ENCODE data around the gene MRPS34.
A peak's percentile ranks its signal among the peaks of the same experiment; 100 is the strongest.

- TF ChIP-seq POLR2A (IDR thresholded peaks at IDR 0.05; ENCODE audit: low read depth, low read length) = 0 out of 2 replicates have a peak, but pooled peaks have one; percentile 11
- no peak for TF ChIP-seq MYB (IDR thresholded peaks at IDR 0.05; ENCODE audit: borderline replicate concordance, low read depth, low read length)
- TF ChIP-seq, protein P1, sequence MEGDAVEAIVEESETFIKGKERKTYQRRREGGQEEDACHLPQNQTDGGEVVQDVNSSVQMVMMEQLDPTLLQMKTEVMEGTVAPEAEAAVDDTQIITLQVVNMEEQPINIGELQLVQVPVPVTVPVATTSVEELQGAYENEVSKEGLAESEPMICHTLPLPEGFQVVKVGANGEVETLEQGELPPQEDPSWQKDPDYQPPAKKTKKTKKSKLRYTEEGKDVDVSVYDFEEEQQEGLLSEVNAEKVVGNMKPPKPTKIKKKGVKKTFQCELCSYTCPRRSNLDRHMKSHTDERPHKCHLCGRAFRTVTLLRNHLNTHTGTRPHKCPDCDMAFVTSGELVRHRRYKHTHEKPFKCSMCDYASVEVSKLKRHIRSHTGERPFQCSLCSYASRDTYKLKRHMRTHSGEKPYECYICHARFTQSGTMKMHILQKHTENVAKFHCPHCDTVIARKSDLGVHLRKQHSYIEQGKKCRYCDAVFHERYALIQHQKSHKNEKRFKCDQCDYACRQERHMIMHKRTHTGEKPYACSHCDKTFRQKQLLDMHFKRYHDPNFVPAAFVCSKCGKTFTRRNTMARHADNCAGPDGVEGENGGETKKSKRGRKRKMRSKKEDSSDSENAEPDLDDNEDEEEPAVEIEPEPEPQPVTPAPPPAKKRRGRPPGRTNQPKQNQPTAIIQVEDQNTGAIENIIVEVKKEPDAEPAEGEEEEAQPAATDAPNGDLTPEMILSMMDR (IDR thresholded peaks at IDR 0.05 in 2 of 3, conservative IDR thresholded peaks at IDR 0.05 in 1 of 3; ENCODE audit: control insufficient read depth in 2 of 3, extremely low read depth in 1 of 3, insufficient read depth in 1 of 3, low read depth in 3 of 3, low read length in 3 of 3) = no peak
- no peak for TF ChIP-seq MAX (IDR thresholded peaks at IDR 0.05; ENCODE audit: low read depth, low read length)
- TF ChIP-seq, protein P2, sequence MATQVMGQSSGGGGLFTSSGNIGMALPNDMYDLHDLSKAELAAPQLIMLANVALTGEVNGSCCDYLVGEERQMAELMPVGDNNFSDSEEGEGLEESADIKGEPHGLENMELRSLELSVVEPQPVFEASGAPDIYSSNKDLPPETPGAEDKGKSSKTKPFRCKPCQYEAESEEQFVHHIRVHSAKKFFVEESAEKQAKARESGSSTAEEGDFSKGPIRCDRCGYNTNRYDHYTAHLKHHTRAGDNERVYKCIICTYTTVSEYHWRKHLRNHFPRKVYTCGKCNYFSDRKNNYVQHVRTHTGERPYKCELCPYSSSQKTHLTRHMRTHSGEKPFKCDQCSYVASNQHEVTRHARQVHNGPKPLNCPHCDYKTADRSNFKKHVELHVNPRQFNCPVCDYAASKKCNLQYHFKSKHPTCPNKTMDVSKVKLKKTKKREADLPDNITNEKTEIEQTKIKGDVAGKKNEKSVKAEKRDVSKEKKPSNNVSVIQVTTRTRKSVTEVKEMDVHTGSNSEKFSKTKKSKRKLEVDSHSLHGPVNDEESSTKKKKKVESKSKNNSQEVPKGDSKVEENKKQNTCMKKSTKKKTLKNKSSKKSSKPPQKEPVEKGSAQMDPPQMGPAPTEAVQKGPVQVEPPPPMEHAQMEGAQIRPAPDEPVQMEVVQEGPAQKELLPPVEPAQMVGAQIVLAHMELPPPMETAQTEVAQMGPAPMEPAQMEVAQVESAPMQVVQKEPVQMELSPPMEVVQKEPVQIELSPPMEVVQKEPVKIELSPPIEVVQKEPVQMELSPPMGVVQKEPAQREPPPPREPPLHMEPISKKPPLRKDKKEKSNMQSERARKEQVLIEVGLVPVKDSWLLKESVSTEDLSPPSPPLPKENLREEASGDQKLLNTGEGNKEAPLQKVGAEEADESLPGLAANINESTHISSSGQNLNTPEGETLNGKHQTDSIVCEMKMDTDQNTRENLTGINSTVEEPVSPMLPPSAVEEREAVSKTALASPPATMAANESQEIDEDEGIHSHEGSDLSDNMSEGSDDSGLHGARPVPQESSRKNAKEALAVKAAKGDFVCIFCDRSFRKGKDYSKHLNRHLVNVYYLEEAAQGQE (IDR thresholded peaks at IDR 0.05; ENCODE audit: low read depth, low read length) = no peak
- TF ChIP-seq TCF12 (IDR thresholded peaks at IDR 0.05; ENCODE audit: low read depth, low read length) = no peak
- no peak for TF ChIP-seq JUND (IDR thresholded peaks at IDR 0.05; ENCODE audit: low read depth, low read length)
- TF ChIP-seq ZBTB33 (IDR thresholded peaks at IDR 0.05) = no peak
- TF ChIP-seq ATF3 (IDR thresholded peaks at IDR 0.05; ENCODE audit: borderline replicate concordance, extremely low read depth, low read depth, low read length) = no peak
- no peak for TF ChIP-seq SIX5 (IDR thresholded peaks at IDR 0.05; ENCODE audit: low read depth, low read length, severe bottlenecking)
- TF ChIP-seq POLR2AphosphoS2 (IDR thresholded peaks at IDR 0.05; ENCODE audit: low read depth, low read length) = no peak
- TF ChIP-seq EP300 (IDR thresholded peaks at IDR 0.05; ENCODE audit: borderline replicate concordance in 1 of 2, control insufficient read depth in 1 of 2, low read depth in 2 of 2, low read length in 2 of 2) = no peak
- no peak for TF ChIP-seq ZNF274 (IDR thresholded peaks at IDR 0.05; ENCODE audit: insufficient read depth, insufficient read length)
- no peak for TF ChIP-seq FOXM1 (IDR thresholded peaks at IDR 0.05; ENCODE audit: low read depth, low read length)
These were observed 47.4 kb upstream of the MRPS34 start for GRCh38 chr16:1820096-1820945.

Data from GM12878 (cell line).